ENCODE results near the gene SPINK9. TPM values are rescaled to one million over a fixed set of nuclear protein-coding genes. Genes with fewer than 3 reads are reported as not detected.
A peak's percentile ranks its signal among the peaks of the same experiment; 100 is the strongest.
"Not testable (repeated sequence)": the region's sequence is repeated elsewhere in the genome, so short reads cannot be mapped to it uniquely, and the experiment has no call there.

The SPINK9 gene
- total and polyA plus RNA-seq, 2 donors, result 0.33 to 13.5 TPM

GRCh38 chr5:148314731-148315130, 20.6 kb upstream of the SPINK9 start:
- DNase-seq (ENCODE audit: low read depth in 6 of 9, low spot score in 9 of 9), result no peak
- H3K27ac ChIP-seq (ENCODE audit: low read depth in 1 of 2, low read length in 1 of 2), result no peak overlapping the region
- 76% methylated on average over 4 of the region's 4 CpGs for whole genome bisulfite sequencing
- H3K4me3 ChIP-seq (ENCODE audit: low read length in 2 of 2), result no peak overlapping the region
- no peaks in the 10 kb centered on the region for H3K27me3 ChIP-seq (ENCODE audit: control insufficient read depth in 2 of 2, insufficient read depth in 1 of 2, low read length in 1 of 2)
- H3K4me1 ChIP-seq (ENCODE audit: control insufficient read depth in 2 of 2, insufficient read depth in 2 of 2, low read length in 2 of 2), result no peaks in the 10 kb centered on the region
- H3K36me3 ChIP-seq (ENCODE audit: control insufficient read depth in 2 of 2, insufficient read depth in 2 of 2, low read length in 1 of 2), result no peaks in the 10 kb centered on the region
- H3K9me3 ChIP-seq (ENCODE audit: control insufficient read depth in 2 of 2, insufficient read depth in 1 of 2, low read length in 1 of 2), result no peaks in the 10 kb centered on the region

GRCh38 chr5:148320011-148320963, 15.1 kb upstream of the SPINK9 start:
- not testable (repeated sequence) for H3K27ac ChIP-seq (ENCODE audit: low read depth in 1 of 2, low read length in 1 of 2); H3K27me3 ChIP-seq (ENCODE audit: control insufficient read depth in 2 of 2, insufficient read depth in 1 of 2, low read length in 1 of 2); H3K4me1 ChIP-seq (ENCODE audit: control insufficient read depth in 2 of 2, insufficient read depth in 2 of 2, low read length in 2 of 2); H3K36me3 ChIP-seq (ENCODE audit: control insufficient read depth in 2 of 2, insufficient read depth in 2 of 2, low read length in 1 of 2); H3K9me3 ChIP-seq (ENCODE audit: control insufficient read depth in 2 of 2, insufficient read depth in 1 of 2, low read length in 1 of 2)
- 52% methylated on average over 42 of the region's 42 CpGs for WGBS
- peak in 4 of 9 donors; percentile 3 to 43 (median 16) for DNase-seq (ENCODE audit: low read depth in 6 of 9, low spot score in 9 of 9)
- peak overlapping the region; percentile 23 to 38 for H3K4me3 ChIP-seq (ENCODE audit: low read length in 2 of 2)

- Histone ChIP-seq H3K4me1 (ENCODE audit: control insufficient read depth in 2 of 2, insufficient read depth in 2 of 2, low read length in 2 of 2) (no peaks in the 10 kb centered on the region), H3K27ac (ENCODE audit: low read depth in 1 of 2, low read length in 1 of 2) (no peak overlapping the region), H3K27me3 (ENCODE audit: control insufficient read depth in 2 of 2, insufficient read depth in 1 of 2, low read length in 1 of 2) (no peaks in the 10 kb centered on the region), H3K4me3 (ENCODE audit: low read length in 2 of 2) (no peak overlapping the region), H3K9me3 (ENCODE audit: control insufficient read depth in 2 of 2, insufficient read depth in 1 of 2, low read length in 1 of 2) (no peaks in the 10 kb centered on the region), H3K36me3 (ENCODE audit: control insufficient read depth in 2 of 2, insufficient read depth in 2 of 2, low read length in 1 of 2) (no peaks in the 10 kb centered on the region)
- DNase-seq (ENCODE audit: low read depth in 6 of 9, low spot score in 9 of 9), result no peak
- WGBS, result 96% methylated on average over 4 of the region's 4 CpGs
Measured at GRCh38 chr5:148333262-148333849, 2.0 kb upstream of the SPINK9 start.

- 91% methylated on average over 3 of the region's 3 CpGs for WGBS
Measured at GRCh38 chr5:148336704-148337435, 1.5 kb downstream of the SPINK9 start.

GRCh38 chr5:148342371-148343045, 7.1 kb downstream of the SPINK9 start:
- H3K4me1 ChIP-seq (ENCODE audit: control insufficient read depth in 2 of 2, insufficient read depth in 2 of 2, low read length in 2 of 2), result no peaks in the 10 kb centered on the region
- 95% methylated on average over 2 of the region's 2 CpGs for WGBS
- H3K27ac ChIP-seq (ENCODE audit: low read depth in 1 of 2, low read length in 1 of 2), result no peak overlapping the region

More at GRCh38 chr5:148336704-148337435, 1.5 kb downstream of the SPINK9 start:
- no peaks in the 10 kb centered on the region for H3K27me3 ChIP-seq (ENCODE audit: control insufficient read depth in 2 of 2, insufficient read depth in 1 of 2, low read length in 1 of 2)
- H3K4me3 ChIP-seq (ENCODE audit: low read length in 2 of 2), result no peak overlapping the region
- no peaks in the 10 kb centered on the region for H3K36me3 ChIP-seq (ENCODE audit: control insufficient read depth in 2 of 2, insufficient read depth in 2 of 2, low read length in 1 of 2)
- no peaks in the 10 kb centered on the region for H3K9me3 ChIP-seq (ENCODE audit: control insufficient read depth in 2 of 2, insufficient read depth in 1 of 2, low read length in 1 of 2)
- no peak for DNase-seq (ENCODE audit: low read depth in 6 of 9, low spot score in 9 of 9)
- no peaks in the 10 kb centered on the region for H3K4me1 ChIP-seq (ENCODE audit: control insufficient read depth in 2 of 2, insufficient read depth in 2 of 2, low read length in 2 of 2)
- H3K27ac ChIP-seq (ENCODE audit: low read depth in 1 of 2, low read length in 1 of 2), result no peak overlapping the region

GRCh38 chr5:148343046-148343407, 7.7 kb downstream of the SPINK9 start:
- H3K4me3 ChIP-seq (ENCODE audit: low read length in 2 of 2), result no peak overlapping the region
- DNase-seq (ENCODE audit: low read depth in 6 of 9, low spot score in 9 of 9), result no peak
- no peaks in the 10 kb centered on the region for H3K4me1 ChIP-seq (ENCODE audit: control insufficient read depth in 2 of 2, insufficient read depth in 2 of 2, low read length in 2 of 2)
- no peaks in the 10 kb centered on the region for H3K36me3 ChIP-seq (ENCODE audit: control insufficient read depth in 2 of 2, insufficient read depth in 2 of 2, low read length in 1 of 2)
- no peak overlapping the region for H3K27ac ChIP-seq (ENCODE audit: low read depth in 1 of 2, low read length in 1 of 2)
- 95% methylated on average over 2 of the region's 2 CpGs for WGBS
- no peaks in the 10 kb centered on the region for H3K9me3 ChIP-seq (ENCODE audit: control insufficient read depth in 2 of 2, insufficient read depth in 1 of 2, low read length in 1 of 2)
- H3K27me3 ChIP-seq (ENCODE audit: control insufficient read depth in 2 of 2, insufficient read depth in 1 of 2, low read length in 1 of 2), result no peaks in the 10 kb centered on the region

More at GRCh38 chr5:148342371-148343045, 7.1 kb downstream of the SPINK9 start:
- Histone ChIP-seq H3K36me3 (ENCODE audit: control insufficient read depth in 2 of 2, insufficient read depth in 2 of 2, low read length in 1 of 2) (no peaks in the 10 kb centered on the region), H3K9me3 (ENCODE audit: control insufficient read depth in 2 of 2, insufficient read depth in 1 of 2, low read length in 1 of 2) (no peaks in the 10 kb centered on the region), H3K27me3 (ENCODE audit: control insufficient read depth in 2 of 2, insufficient read depth in 1 of 2, low read length in 1 of 2) (no peaks in the 10 kb centered on the region), H3K4me3 (ENCODE audit: low read length in 2 of 2) (no peak overlapping the region)
- no peak for DNase-seq (ENCODE audit: low read depth in 6 of 9, low spot score in 9 of 9)

- 94% methylated on average over 7 of the region's 7 CpGs for WGBS
- no peak overlapping the region for H3K27ac ChIP-seq (ENCODE audit: low read depth in 1 of 2, low read length in 1 of 2)
Measured at GRCh38 chr5:148343603-148344487, 8.5 kb downstream of the SPINK9 start.

GRCh38 chr5:148347706-148348105, 12.3 kb downstream of the SPINK9 start:
- Histone ChIP-seq H3K4me1 (ENCODE audit: control insufficient read depth in 2 of 2, insufficient read depth in 2 of 2, low read length in 2 of 2) (no peaks in the 10 kb centered on the region), H3K27me3 (ENCODE audit: control insufficient read depth in 2 of 2, insufficient read depth in 1 of 2, low read length in 1 of 2) (no peaks in the 10 kb centered on the region), H3K9me3 (ENCODE audit: control insufficient read depth in 2 of 2, insufficient read depth in 1 of 2, low read length in 1 of 2) (no peaks in the 10 kb centered on the region), H3K27ac (ENCODE audit: low read depth in 1 of 2, low read length in 1 of 2) (no peak overlapping the region), H3K36me3 (ENCODE audit: control insufficient read depth in 2 of 2, insufficient read depth in 2 of 2, low read length in 1 of 2) (no peaks in the 10 kb centered on the region), H3K4me3 (ENCODE audit: low read length in 2 of 2) (no peak overlapping the region)
- DNase-seq (ENCODE audit: low read depth in 6 of 9, low spot score in 9 of 9), result no peak
- 95% methylated on average over 1 of the region's 1 CpG for WGBS

More at GRCh38 chr5:148343603-148344487, 8.5 kb downstream of the SPINK9 start:
- Histone ChIP-seq H3K9me3 (ENCODE audit: control insufficient read depth in 2 of 2, insufficient read depth in 1 of 2, low read length in 1 of 2) (no peaks in the 10 kb centered on the region), H3K4me3 (ENCODE audit: low read length in 2 of 2) (no peak overlapping the region), H3K4me1 (ENCODE audit: control insufficient read depth in 2 of 2, insufficient read depth in 2 of 2, low read length in 2 of 2) (no peaks in the 10 kb centered on the region), H3K27me3 (ENCODE audit: control insufficient read depth in 2 of 2, insufficient read depth in 1 of 2, low read length in 1 of 2) (no peaks in the 10 kb centered on the region), H3K36me3 (ENCODE audit: control insufficient read depth in 2 of 2, insufficient read depth in 2 of 2, low read length in 1 of 2) (no peaks in the 10 kb centered on the region)
- no peak for DNase-seq (ENCODE audit: low read depth in 6 of 9, low spot score in 9 of 9)
